Osteoblast (primary cell): ENCODE results near the gene ADD1. TPM values are rescaled to one million over a fixed set of nuclear protein-coding genes. Genes with fewer than 3 reads are reported as not detected.

Experiments used
- DNase-seq: peaks from one replicate; pipeline ENCODE4 v3.0.0; 2011; ENCODE audit warnings: low spot score, mixed read lengths; ENCODE audit not compliant: insufficient read length; ENCODE audit errors: missing footprints
- H2AFZ ChIP-seq: 2 replicates; pipeline ENCODE4 v1.6.0; 2011; ENCODE audit warnings: mild to moderate bottlenecking, low read length
- H3K27ac ChIP-seq: 2 replicates; pipeline ENCODE4 v1.5.1; 2011; ENCODE audit warnings: mild to moderate bottlenecking, low read depth, low read length, moderate library complexity
- H3K27me3 ChIP-seq: 2 replicates; pipeline ENCODE4 v1.6.0; 2012; ENCODE audit warnings: mild to moderate bottlenecking, control low read depth, inconsistent platforms, low read length, moderate library complexity; ENCODE audit not compliant: insufficient read depth
- H3K36me3 ChIP-seq: 2 replicates; pipeline ENCODE4 v1.5.1; 2011; ENCODE audit warnings: mild to moderate bottlenecking, low read length, control low read depth, moderate library complexity; ENCODE audit not compliant: insufficient read depth
- H3K4me1 ChIP-seq: 2 replicates; pipeline ENCODE4 v1.5.1; 2011; ENCODE audit warnings: mild to moderate bottlenecking, low read length, control low read depth, moderate library complexity; ENCODE audit not compliant: insufficient read depth
- H3K4me2 ChIP-seq: 2 replicates; pipeline ENCODE4 v1.6.0; 2011; ENCODE audit warnings: mild to moderate bottlenecking, low read length; ENCODE audit not compliant: insufficient read depth
- H3K4me3 ChIP-seq: fragments of 200-600 bp; sonication (generic); 3 replicates; pipeline ENCODE4 v1.5.1; 2012; ENCODE audit warnings: mild to moderate bottlenecking, low read length, inconsistent platforms; ENCODE audit not compliant: insufficient read depth
- H3K79me2 ChIP-seq: 2 replicates; pipeline ENCODE4 v1.6.0; 2012; ENCODE audit warnings: mild to moderate bottlenecking, low read length, control low read depth, inconsistent platforms; ENCODE audit not compliant: insufficient read depth
- H3K9me3 ChIP-seq: 2 replicates; pipeline ENCODE4 v1.5.1; 2011; ENCODE audit warnings: low read depth, low read length, control low read depth
- H4K20me1 ChIP-seq: 2 replicates; pipeline ENCODE4 v1.6.0; 2012; ENCODE audit warnings: mild to moderate bottlenecking, low read length, control low read depth; ENCODE audit not compliant: insufficient read depth
- CTCF ChIP-seq: IDR thresholded peaks from 2 replicates; pipeline ENCODE4 v1.5.1; 2011; ENCODE audit warnings: mild to moderate bottlenecking, low read depth, low read length, moderate library complexity; ENCODE audit errors: extremely low read depth
- total RNA-seq: library from RNA; depleted of rRNA; stranded (reverse); fragments of >200 nt; gene quantifications from 2 replicates; pipeline ENCODE4 v1.2.3, GENCODE V29; 2012

Gene ADD1
- total RNA-seq, 1 donor = 200 TPM

GRCh38 chr4:2909583-2909982 is 65.9 kb downstream of the ADD1 start:
- Histone ChIP-seq H3K4me3 (no peak overlapping the region), H3K9me3 (no peaks in the 10 kb centered on the region), H3K4me2 (no peak overlapping the region), H3K27me3 (no peaks in the 10 kb centered on the region), H3K79me2 (peaks cover 6% of the 10 kb centered on the region), H3K27ac (no peak overlapping the region), H3K4me1 (no peaks in the 10 kb centered on the region), H2AFZ (no peak overlapping the region), H3K36me3 (peaks cover 88% of the 10 kb centered on the region), H4K20me1 (peaks cover 8% of the 10 kb centered on the region)
- TF ChIP-seq CTCF = no peak
- no peak for DNase-seq

- Histone ChIP-seq H3K79me2 (peaks cover 6% of the 10 kb centered on the region), H3K27ac (no peak overlapping the region), H3K4me1 (no peaks in the 10 kb centered on the region), H3K36me3 (peaks cover 88% of the 10 kb centered on the region), H4K20me1 (peaks cover 8% of the 10 kb centered on the region), H3K4me2 (no peak overlapping the region), H3K9me3 (no peaks in the 10 kb centered on the region), H3K27me3 (no peaks in the 10 kb centered on the region), H2AFZ (no peak overlapping the region), H3K4me3 (no peak overlapping the region)
- DNase-seq = no peak
- TF ChIP-seq CTCF = peak; percentile 10
Measured at GRCh38 chr4:2910409-2910808, 66.8 kb downstream of the ADD1 start.

GRCh38 chr4:2911868-2912267 is 68.2 kb downstream of the ADD1 start:
- no peaks in the 10 kb centered on the region for H3K4me1 ChIP-seq
- H3K4me3 ChIP-seq = no peak overlapping the region
- H3K9me3 ChIP-seq = no peaks in the 10 kb centered on the region
- H3K79me2 ChIP-seq = peaks cover 14% of the 10 kb centered on the region
- no peak overlapping the region for H3K4me2 ChIP-seq
- H4K20me1 ChIP-seq = peaks cover 8% of the 10 kb centered on the region
- peak; percentile 41 for DNase-seq
- peaks cover 85% of the 10 kb centered on the region for H3K36me3 ChIP-seq
- no peak overlapping the region for H3K27ac ChIP-seq
- no peak overlapping the region for H2AFZ ChIP-seq
- TF ChIP-seq CTCF = no peak
- H3K27me3 ChIP-seq = no peaks in the 10 kb centered on the region

GRCh38 chr4:2913168-2913567 is 69.5 kb downstream of the ADD1 start:
- H3K27ac ChIP-seq = no peak overlapping the region
- no peak overlapping the region for H2AFZ ChIP-seq
- H3K4me1 ChIP-seq = no peaks in the 10 kb centered on the region
- H3K4me3 ChIP-seq = no peak overlapping the region
- no peaks in the 10 kb centered on the region for H3K9me3 ChIP-seq
- TF ChIP-seq CTCF = no peak
- no peak overlapping the region for H3K4me2 ChIP-seq
- H4K20me1 ChIP-seq = peaks cover 8% of the 10 kb centered on the region
- peaks cover 20% of the 10 kb centered on the region for H3K79me2 ChIP-seq
- peaks cover 73% of the 10 kb centered on the region for H3K36me3 ChIP-seq
- DNase-seq = no peak
- no peaks in the 10 kb centered on the region for H3K27me3 ChIP-seq
